ENCODE measurements around the gene KCNJ15. TPM values are rescaled to one million over a fixed set of nuclear protein-coding genes. Genes with fewer than 3 reads are reported as not detected.

KCNJ15 gene
- total RNA-seq, 1 donor from 2014 or later, result 3.9 TPM

DNA sequence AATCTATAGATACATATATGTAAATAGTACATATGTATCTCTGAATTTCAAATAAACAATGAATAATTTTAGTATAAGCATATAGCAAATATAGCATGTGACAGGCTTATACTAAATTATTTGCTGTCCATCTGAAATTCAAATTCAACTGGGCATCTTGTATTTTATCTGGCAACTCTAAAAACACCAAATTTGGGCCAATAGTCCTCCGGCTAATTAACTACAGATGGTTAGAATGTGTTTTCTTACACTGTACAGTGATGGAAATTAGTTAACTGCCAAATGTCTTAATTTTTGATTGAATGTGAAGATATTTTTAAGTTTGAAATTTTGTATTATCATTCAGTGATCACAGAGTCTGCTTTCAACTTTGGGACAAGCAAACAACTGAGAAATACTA, 30.7 kb downstream of the KCNJ15 start:
- Mint-ChIP-seq H3K4me3 (no peak overlapping the region), H3K27me3 (no peaks in the 10 kb centered on the region), H3K27ac (no peak overlapping the region), H3K36me3 (no peaks in the 10 kb centered on the region), H3K4me1 (ENCODE audit: unreplicated experiment) (peaks cover 10% of the 10 kb centered on the region), H3K9me3 (no peaks in the 10 kb centered on the region)
- no peak for DNase-seq (ENCODE audit: extremely low spot score, unreplicated experiment)
- TF ChIP-seq, protein P1, sequence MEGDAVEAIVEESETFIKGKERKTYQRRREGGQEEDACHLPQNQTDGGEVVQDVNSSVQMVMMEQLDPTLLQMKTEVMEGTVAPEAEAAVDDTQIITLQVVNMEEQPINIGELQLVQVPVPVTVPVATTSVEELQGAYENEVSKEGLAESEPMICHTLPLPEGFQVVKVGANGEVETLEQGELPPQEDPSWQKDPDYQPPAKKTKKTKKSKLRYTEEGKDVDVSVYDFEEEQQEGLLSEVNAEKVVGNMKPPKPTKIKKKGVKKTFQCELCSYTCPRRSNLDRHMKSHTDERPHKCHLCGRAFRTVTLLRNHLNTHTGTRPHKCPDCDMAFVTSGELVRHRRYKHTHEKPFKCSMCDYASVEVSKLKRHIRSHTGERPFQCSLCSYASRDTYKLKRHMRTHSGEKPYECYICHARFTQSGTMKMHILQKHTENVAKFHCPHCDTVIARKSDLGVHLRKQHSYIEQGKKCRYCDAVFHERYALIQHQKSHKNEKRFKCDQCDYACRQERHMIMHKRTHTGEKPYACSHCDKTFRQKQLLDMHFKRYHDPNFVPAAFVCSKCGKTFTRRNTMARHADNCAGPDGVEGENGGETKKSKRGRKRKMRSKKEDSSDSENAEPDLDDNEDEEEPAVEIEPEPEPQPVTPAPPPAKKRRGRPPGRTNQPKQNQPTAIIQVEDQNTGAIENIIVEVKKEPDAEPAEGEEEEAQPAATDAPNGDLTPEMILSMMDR (conservative IDR thresholded peaks at IDR 0.05), result no peak

DNA sequence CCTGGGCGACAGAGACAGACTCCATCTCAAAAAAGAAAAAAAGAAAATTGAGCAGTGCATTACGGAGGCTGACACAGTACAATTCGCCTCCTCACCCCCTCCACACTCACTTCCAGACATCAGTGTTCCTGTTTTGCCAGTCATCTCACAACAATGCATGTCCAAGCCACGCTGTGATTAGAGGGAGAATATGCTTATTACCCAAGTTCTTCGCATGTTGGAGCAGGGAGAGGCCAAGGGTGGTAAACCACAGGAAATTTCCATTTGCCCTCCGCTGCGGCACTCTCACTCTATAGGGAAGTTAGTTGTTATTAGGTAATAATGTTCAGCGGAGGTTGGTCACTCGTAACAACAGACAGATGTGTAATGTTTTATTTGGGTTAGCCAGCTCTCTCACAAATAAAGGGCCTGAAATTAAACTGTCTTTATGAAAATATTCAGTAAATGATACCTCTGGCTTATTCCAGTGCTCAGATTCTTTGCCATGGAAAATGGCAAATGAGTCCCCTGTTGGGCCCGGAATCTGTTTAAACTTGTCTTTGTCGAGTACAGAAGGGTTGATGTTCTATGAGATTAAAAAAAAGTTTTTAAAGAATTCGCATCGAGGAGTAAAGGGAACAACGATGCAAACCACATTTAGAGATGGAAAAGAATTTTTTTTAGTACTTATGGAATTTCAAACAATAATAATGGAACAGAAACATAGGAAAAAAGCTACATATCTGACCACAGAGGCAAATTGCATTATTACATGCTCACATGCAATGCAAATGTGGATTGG, 33.1 kb downstream of the KCNJ15 start:
- H3K27me3 Mint-ChIP-seq, result no peaks in the 10 kb centered on the region
- H3K9me3 Mint-ChIP-seq, result no peaks in the 10 kb centered on the region
- H3K27ac Mint-ChIP-seq, result no peak overlapping the region
- peaks cover 10% of the 10 kb centered on the region for H3K4me1 Mint-ChIP-seq (ENCODE audit: unreplicated experiment)
- no peaks in the 10 kb centered on the region for H3K36me3 Mint-ChIP-seq
- no peak overlapping the region for H3K4me3 Mint-ChIP-seq
- TF ChIP-seq, protein P1 (conservative IDR thresholded peaks at IDR 0.05), result no peak
- no peak for DNase-seq (ENCODE audit: extremely low spot score, unreplicated experiment)

DNA sequence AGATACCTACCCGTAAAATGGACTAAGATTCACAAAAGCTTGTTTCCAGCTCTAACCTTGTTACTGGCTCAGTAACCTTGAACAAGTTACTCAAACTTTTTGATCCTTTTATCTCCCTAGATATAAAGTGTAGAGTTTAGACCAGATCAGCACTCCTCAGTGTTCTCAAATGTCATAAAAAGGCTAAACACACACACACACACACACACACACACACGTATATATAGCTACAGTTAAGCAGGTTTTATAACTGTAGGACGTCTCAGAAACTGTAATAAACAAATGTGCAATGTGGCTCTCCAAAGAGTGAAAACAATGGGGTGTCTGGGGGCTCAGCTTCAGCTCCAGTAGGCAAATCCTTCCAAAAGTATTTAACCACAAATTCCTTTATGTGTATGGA, 34.0 kb downstream of the KCNJ15 start:
- Mint-ChIP-seq H3K27me3 (no peaks in the 10 kb centered on the region), H3K4me1 (ENCODE audit: unreplicated experiment) (peaks cover 10% of the 10 kb centered on the region), H3K36me3 (no peaks in the 10 kb centered on the region), H3K4me3 (no peak overlapping the region), H3K9me3 (no peaks in the 10 kb centered on the region), H3K27ac (no peak overlapping the region)
- TF ChIP-seq, protein P1 (conservative IDR thresholded peaks at IDR 0.05), result no peak
- DNase-seq (ENCODE audit: extremely low spot score, unreplicated experiment), result no peak

DNA sequence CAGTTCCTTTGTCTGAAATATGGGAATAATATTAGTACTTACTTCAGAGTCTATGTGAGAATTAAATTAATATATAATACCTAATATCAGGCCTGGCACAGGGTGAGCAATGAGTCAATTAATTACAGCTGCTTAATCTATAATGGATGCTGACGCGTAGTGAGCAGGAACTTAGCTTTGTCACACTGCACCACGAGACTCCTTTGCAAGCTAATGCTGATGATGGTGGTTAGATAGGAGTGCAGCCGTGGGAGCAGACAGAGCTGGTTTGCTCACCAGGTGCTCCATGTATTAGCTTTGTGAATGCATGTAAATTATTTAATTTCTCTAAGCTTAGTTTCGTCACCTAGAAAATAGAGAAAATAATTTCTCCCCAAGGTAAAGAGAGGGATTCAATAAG, 35.1 kb downstream of the KCNJ15 start:
- H3K36me3 Mint-ChIP-seq, result no peaks in the 10 kb centered on the region
- no peak overlapping the region for H3K27ac Mint-ChIP-seq
- H3K4me3 Mint-ChIP-seq, result no peak overlapping the region
- peaks cover 13% of the 10 kb centered on the region for H3K4me1 Mint-ChIP-seq (ENCODE audit: unreplicated experiment)
- TF ChIP-seq, protein P1 (conservative IDR thresholded peaks at IDR 0.05), result no peak
- DNase-seq (ENCODE audit: extremely low spot score, unreplicated experiment), result no peak
- no peaks in the 10 kb centered on the region for H3K27me3 Mint-ChIP-seq
- no peaks in the 10 kb centered on the region for H3K9me3 Mint-ChIP-seq

DNA sequence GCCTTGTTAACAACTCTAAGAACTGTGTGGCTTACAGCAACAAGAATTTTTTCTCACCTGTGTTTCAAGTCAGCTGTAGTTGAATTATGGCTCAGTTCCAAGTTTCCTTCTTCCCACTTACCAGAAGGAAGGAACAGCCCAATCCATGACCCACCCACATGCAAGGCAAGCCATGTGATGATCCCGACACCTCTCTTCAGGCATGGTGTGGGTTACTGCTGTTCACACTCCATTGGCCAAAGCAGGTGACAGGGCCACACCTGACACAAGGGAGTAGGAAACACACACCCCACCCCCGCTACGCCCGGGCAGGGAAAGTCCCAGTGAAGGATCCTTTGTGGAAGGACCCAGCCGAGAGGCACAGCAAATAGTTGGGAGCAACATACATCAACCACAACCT, 36.3 kb downstream of the KCNJ15 start:
- DNase-seq (ENCODE audit: extremely low spot score, unreplicated experiment), result no peak
- Mint-ChIP-seq H3K9me3 (no peaks in the 10 kb centered on the region), H3K4me1 (ENCODE audit: unreplicated experiment) (peaks cover 24% of the 10 kb centered on the region), H3K4me3 (no peak overlapping the region), H3K27me3 (no peaks in the 10 kb centered on the region), H3K36me3 (no peaks in the 10 kb centered on the region), H3K27ac (no peak overlapping the region)
- TF ChIP-seq, protein P1 (conservative IDR thresholded peaks at IDR 0.05), result no peak

All from type B pancreatic cell (in vitro differentiated cells).